Psoas muscle (tissue), 8 donors: ENCODE measurements around the gene PCCA. TPM values are rescaled to one million over a fixed set of nuclear protein-coding genes. Genes with fewer than 3 reads are reported as not detected.
"Not testable (repeated sequence)": the region's sequence is repeated elsewhere in the genome, so short reads cannot be mapped to it uniquely, and the experiment has no call there.

Experiments used
- ATAC-seq, 4 donors: fragments of 200-7000 bp; cut with Tn5 transposase; one replicate each; pipeline ENCODE4 v1.9.1; 2020; ENCODE audit warnings: moderate library complexity in 3 of 4, mild to moderate bottlenecking in 2 of 4
- DNase-seq, 2 donors: peaks; one replicate each; pipeline ENCODE4 v3.0.0-alpha.2; 2020
- H3K27ac ChIP-seq: fragments of 200-600 bp; one replicate; pipeline ENCODE4 v1.8.0; 2022
- H3K27me3 ChIP-seq, 3 donors: fragments of 200-600 bp in 1 of 3; one replicate each; pipeline versions ENCODE4 v1.6.1 to v1.8.0; 2013 to 2022; ENCODE audit warnings: low read length in 2 of 3, mild to moderate bottlenecking in 2 of 3, moderate library complexity in 1 of 3; ENCODE audit not compliant: insufficient read depth in 3 of 3
- H3K36me3 ChIP-seq, 2 donors: fragments of 200-600 bp in 1 of 2; one replicate each; pipeline versions ENCODE4 v1.6.1 to v1.8.0; 2013 to 2022; ENCODE audit warnings: low read depth in 1 of 2, mild to moderate bottlenecking in 1 of 2, moderate library complexity in 1 of 2; ENCODE audit not compliant: insufficient read depth in 1 of 2
- H3K4me1 ChIP-seq: fragments of 200-600 bp; one replicate; pipeline ENCODE4 v1.8.0; 2022
- H3K4me3 ChIP-seq: fragments of 200-600 bp; one replicate; pipeline ENCODE4 v1.8.0; 2022; ENCODE audit warnings: mild to moderate bottlenecking
- H3K9me3 ChIP-seq: fragments of 200-600 bp; one replicate; pipeline ENCODE4 v1.8.0; 2022
- CTCF ChIP-seq: fragments of 200-600 bp; IDR thresholded peaks from one replicate; pipeline ENCODE4 v1.8.0; 2022; ENCODE audit warnings: antibody characterized with exemption
- WGBS, 3 donors: extraction: QIAGEN DNeasy Blood & Tissue Kit; methylation state at CpG; one replicate each; pipeline versions ENCODE4 v1.1.6 to v1.1.7; 2013; 5-methylcytosine and 5-hydroxymethylcytosine counted together
- intact Hi-C, 2 donors: fragments of 100-400 bp; cut with DNase I; formaldehyde crosslinking; loops; one replicate each; pipeline versions ENCODE4 v1.11.0 to v1.14.2; 2022
- polyA plus RNA-seq, 3 donors: library from polyadenylated mRNA; stranded (reverse); fragments of 200-250 nt; gene quantifications; one replicate each; pipeline ENCODE4 v1.2.3, GENCODE V29; 2013
- total RNA-seq, 4 donors: library from RNA; stranded (reverse); fragmentation: NEBNext Ultra II Directional in 2 of 4; extraction: Animal tissue kit (Norgen Biotek cat#: 25700) in 2 of 4; gene quantifications; one replicate each; pipeline versions ENCODE4 v1.2.1 to v1.2.4, GENCODE V29; 2021 to 2023
- donor health status: healthy with polysubstance abuse.
- donor health status: DM: no; HTN: no; CAD: no; lungs with moderate emphysema.
- donor health status: Bipolar disorder and iron deficiency.
- donor health status: healthy.
- donor health status: DM: yes; HTN: yes; CAD: no.
- donor health status: DM: no; HTN: no; CAD: no.
- donor health status: DM: no; HTN: no; CAD: no.
- donor health status: DM: yes; HTN: yes; CAD: no.

PCCA gene
- total and polyA plus RNA-seq, 7 donors = 6.2 to 23.9 (median 13.3) TPM

- Histone ChIP-seq H3K4me3 (no peak overlapping the region), H3K4me1 (no peaks in the 10 kb centered on the region), H3K36me3 (peaks cover 0 to 7% of the 10 kb centered on the region in 2 donors), H3K27me3 (no peaks in the 10 kb centered on the region), H3K9me3 (no peaks in the 10 kb centered on the region), H3K27ac (no peak overlapping the region)
- 60 to 77% (median 71%) methylated on average over 3 of the region's 3 CpGs for WGBS, 3 donors
- ATAC-seq = no peak
- intact Hi-C loops = no loop called here
- no peak for TF ChIP-seq CTCF
- DNase-seq = no peak
Measured at GRCh38 chr13:100387416-100387815, 298.5 kb downstream of the PCCA start.

DNA sequence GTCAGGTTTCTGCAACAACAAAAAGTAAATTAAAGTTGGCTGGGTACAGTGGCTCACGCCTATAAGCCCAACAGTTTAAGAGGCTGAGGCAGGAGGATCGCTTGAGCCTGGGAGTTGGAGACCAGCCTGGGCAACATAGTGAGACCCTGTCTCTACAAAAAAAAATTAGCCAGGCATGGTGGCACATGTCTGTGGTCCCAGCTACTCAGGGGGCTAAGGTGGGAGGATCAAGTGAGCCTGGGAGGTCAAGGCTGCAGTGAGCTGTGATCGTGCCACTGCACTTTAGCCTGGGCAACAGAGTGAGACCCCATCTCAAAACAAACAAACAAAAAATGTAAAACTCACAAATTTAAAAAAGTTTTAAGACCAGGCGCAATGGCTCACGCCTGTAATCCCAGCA, 299.3 kb downstream of the PCCA start:
- ATAC-seq, H3K27ac ChIP-seq, H3K36me3 ChIP-seq, DNase-seq, H3K27me3 ChIP-seq, H3K4me3 ChIP-seq, intact Hi-C loops, H3K9me3 ChIP-seq, H3K4me1 ChIP-seq: not testable (repeated sequence)
- 98 to 100% (median 98%) methylated on average over 5 of the region's 5 CpGs for WGBS, 3 donors

GRCh38 chr13:100388923-100389322, 300.0 kb downstream of the PCCA start:
- no peak for ATAC-seq
- Histone ChIP-seq H3K9me3 (no peaks in the 10 kb centered on the region), H3K27ac (no peak overlapping the region), H3K4me1 (no peaks in the 10 kb centered on the region), H3K36me3 (peaks cover 0 to 7% of the 10 kb centered on the region in 2 donors), H3K27me3 (no peaks in the 10 kb centered on the region), H3K4me3 (no peak overlapping the region)
- whole genome bisulfite sequencing, 3 donors = 84 to 93% (median 88%) methylated on average over 4 of the region's 4 CpGs
- DNase-seq = no peak
- TF ChIP-seq CTCF = no peak
- intact Hi-C loops = no loop called here

- Histone ChIP-seq H3K27me3 (no peaks in the 10 kb centered on the region), H3K4me3 (no peak overlapping the region), H3K36me3 (peaks cover 0 to 7% of the 10 kb centered on the region in 2 donors), H3K27ac (no peak overlapping the region), H3K9me3 (no peaks in the 10 kb centered on the region), H3K4me1 (no peaks in the 10 kb centered on the region)
- 59 to 82% (median 70%) methylated on average over 3 of the region's 3 CpGs for whole genome bisulfite sequencing, 3 donors
- DNase-seq (no peak), ATAC-seq (no peak)
- TF ChIP-seq CTCF = no peak
- intact Hi-C loops = no loop called here
Measured at GRCh38 chr13:100389617-100390016, 300.7 kb downstream of the PCCA start.

DNA sequence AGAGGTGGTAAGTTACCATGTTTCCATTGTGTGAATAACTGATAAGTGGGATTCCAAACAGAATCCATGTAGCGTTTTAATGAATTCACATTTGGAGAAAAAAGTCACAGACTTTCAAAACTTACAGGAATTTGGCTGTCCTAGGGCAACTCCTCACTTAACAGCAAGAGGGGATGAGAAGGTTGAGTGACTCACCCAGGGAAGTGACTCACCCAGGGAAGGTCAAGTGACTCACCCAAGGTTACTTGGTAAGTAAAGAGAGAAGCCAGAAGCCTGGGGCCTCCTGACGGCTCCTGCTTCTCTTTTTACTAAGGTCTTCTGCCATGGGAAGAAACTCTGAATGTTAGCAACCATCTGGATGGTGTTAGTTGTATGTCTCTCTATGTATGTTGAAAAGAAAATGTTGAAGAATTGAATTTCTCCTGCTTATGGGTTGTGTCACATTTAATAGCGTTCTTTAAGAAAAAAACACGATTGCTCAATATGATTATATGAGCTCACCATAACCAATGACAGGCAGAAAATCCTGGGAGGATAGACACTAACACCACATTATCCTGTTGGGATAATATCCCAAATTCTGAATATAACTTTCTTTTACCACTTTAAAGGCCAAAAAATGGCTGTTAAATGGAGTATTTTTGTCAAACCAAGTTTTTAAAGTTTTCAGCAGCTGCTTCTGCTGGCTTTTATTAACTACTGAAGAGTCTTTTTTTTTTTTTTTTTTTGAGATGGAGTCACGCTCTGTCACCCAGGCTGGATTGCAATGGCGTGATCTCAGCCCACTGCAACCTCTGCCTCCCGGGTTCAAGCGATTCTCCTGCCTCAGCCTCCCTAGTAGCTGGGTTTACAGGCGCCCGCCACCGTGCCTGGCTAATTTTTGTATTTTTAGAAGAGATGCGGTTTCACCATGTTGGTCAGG, 304.1 kb downstream of the PCCA start:
- H3K27me3 ChIP-seq = no peaks in the 10 kb centered on the region
- ATAC-seq = peak; percentile 85 to 98 (median 97)
- no peaks in the 10 kb centered on the region for H3K36me3 ChIP-seq
- DNase-seq = peak; percentile 62 to 75
- H3K4me1 ChIP-seq = no peaks in the 10 kb centered on the region
- 62 to 74% (median 65%) methylated on average over 12 of the region's 12 CpGs for WGBS, 3 donors
- H3K27ac ChIP-seq = peak overlapping the region; percentile 62
- intact Hi-C loops = no loop called here
- H3K4me3 ChIP-seq = no peak overlapping the region
- no peak for TF ChIP-seq CTCF
- no peaks in the 10 kb centered on the region for H3K9me3 ChIP-seq
